GM19099 (cell line): ENCODE results near the gene TBX2.

Source experiments
- POLR2A ChIP-seq: IDR thresholded peaks from 3 replicates; pipeline ENCODE4 v1.6.1; 2011; ENCODE audit warnings: low read depth; ENCODE audit not compliant: insufficient read length; ENCODE audit errors: extremely low read depth

Gene TBX2

DNA sequence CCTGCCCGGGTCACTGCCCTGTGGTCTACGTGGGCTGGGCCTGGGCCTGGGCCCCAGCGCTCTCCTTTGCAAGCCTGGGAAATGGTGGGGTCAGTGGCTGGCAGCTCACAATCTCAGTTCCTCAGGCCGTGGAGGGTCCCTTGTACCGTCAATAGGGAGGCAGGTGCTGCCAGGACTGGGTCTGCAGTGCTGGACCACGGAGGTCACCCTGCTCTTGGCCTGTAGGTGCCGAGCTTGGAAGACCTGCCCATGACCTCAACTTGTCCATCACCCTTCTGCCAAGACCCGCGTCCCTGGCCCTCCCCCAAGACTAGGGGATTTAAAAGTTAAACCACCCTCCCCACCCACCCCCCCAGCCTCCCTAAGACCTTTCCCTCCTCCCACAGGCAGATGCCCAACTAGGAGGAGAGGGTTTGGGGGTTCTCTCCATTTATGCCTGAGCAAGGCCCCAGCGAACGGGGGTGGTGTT lies 2.5 kb downstream of the TBX2 start:
- TF ChIP-seq POLR2A: no peak

DNA sequence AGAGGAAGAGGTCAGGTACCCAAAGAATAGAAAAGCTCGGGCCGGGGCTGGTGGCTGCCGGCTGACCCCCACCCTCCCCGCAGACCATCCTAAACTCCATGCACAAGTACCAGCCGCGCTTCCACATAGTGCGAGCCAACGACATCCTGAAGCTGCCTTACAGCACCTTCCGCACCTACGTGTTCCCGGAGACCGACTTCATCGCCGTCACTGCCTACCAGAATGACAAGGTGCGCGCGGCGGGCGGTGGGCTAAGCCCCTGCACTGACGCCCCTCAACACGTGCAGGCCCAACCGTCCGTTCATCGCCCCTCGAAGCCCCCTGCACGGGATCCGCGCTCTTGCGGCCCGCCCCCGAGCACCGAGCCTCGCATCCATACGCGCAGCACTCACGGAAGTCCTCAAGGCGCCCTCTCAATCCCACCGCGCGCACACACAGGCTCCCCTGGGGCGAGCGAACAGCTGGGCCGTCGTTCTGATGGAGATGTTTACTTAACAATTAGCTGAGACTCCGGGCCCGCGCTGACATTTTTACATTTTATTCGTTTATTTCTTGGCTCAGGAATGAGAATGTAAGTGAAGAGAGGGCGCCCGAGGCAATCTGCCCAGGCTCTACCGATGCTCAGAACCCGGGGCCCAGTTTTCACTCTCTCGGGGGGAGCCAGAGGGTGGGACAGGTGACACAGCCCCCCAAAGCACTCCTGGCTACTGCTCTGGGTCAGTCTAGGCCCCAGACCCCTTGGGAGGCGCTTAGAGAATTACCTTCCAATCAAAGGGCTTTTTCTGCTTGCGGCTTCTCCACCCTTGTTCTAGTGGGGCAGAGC lies 3.5 kb downstream of the TBX2 start:
- TF ChIP-seq POLR2A: no peak

DNA sequence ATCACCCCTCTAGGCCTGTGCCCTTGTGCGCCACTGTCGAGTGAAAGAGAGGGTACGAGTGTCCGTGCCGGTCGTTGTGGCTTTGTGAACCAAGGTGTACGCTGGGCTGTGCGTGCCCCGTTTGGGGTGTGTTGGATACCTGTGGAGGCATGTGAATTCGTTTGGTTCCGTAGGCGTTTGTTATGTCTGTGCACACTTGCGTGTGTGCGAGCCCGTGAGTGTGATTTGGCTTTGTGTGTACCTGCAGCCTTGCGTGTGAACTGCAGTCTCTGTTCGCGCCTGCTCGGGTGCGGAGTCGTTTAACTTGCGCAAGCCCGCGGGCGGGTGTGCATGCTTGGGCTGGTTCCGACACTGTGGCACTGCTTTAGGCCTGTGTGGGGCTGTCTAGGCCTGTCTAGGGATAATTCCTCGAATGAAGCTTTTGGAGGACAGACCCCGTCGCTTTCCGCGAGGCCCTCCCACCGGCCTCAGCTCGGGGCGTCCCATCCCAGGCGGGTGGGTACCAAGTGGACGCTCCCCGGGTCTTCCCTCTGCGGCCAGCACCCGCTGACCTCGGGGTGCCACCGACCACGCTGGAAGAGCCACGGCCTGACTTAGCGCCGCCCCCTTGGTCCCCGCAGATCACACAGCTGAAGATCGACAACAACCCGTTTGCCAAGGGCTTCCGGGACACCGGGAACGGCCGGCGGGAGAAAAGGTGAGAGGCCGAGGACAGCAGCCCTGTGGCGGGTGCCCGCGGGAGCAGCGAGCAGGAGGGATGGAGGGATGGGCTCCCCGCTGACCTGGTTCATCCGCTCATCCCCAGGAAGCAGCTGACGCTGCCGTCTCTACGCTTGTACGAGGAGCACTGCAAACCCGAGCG lies 4.4 kb downstream of the TBX2 start:
- no peak for TF ChIP-seq POLR2A

DNA sequence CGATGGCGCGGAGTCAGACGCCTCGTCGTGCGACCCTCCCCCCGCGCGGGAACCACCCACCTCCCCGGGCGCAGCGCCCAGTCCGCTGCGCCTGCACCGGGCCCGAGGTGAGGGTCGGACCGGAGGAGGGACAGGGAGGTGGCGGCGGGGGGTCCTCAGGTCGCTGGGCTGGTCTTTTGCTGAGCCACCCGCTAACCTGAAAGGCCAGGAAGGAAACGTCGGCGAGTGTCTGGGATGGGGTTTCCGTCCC lies 4.9 kb downstream of the TBX2 start:
- no peak for TF ChIP-seq POLR2A

DNA sequence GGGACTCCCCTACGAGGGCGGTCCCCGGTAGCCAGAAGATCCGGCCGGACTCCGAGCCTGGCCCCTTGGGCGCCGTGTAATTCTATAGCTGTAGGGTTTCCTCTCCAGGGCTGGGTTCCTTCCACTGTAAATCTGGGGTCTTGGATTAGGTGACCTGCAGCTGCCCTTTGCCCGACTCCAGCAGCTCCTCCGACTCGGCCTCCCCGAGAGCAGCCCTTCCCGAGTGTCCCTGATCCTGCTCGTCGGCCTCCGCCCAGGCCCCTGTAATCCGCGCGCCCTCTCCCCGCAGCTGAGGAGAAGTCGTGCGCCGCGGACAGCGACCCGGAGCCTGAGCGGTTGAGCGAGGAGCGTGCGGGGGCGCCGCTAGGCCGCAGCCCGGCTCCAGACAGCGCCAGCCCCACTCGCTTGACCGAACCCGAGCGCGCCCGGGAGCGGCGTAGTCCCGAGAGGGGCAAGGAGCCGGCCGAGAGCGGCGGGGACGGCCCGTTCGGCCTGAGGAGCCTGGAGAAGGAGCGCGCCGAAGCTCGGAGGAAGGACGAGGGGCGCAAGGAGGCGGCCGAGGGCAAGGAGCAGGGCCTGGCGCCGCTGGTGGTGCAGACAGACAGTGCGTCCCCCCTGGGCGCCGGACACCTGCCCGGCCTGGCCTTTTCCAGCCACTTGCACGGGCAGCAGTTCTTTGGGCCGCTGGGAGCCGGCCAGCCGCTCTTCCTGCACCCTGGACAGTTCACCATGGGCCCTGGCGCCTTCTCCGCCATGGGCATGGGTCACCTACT lies 5.5 kb downstream of the TBX2 start:
- TF ChIP-seq POLR2A: no peak

DNA sequence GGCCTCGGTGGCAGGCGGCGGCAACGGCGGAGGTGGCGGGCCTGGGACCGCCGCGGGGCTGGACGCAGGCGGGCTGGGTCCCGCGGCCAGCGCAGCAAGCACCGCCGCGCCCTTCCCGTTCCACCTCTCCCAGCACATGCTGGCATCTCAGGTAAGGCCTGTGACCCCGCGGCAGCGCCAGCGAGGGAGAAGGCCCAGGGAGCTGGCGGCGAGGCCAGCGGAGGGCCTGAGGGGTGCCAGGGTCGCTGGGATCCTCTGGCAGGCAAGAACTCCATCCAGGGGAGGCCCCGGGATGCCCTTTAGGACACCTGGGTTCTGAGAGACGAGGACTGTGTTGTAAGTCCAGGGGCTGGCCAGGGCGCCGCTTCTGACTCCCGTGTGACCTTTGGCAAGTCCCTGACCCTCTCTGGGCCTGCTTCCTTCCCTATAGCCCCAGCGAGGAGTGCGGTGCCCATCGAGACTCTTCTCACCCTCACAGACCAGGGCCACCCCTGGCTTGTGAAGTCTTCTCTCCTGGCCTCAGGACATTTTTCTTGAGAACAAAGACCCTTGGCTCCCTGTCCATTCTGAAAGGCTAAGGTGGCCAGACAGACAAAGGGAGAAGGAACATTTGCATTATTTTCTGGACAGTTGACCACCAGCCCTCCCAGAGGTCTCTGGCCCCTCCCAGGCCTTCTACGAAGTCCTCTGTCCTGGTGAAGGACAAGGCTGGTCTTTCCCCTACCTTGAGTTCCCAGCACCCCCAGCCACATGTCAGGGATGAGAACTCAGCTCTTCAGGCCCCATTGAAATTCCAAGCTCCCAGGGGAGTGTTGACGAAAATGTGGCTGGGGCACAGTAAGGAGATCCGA lies 6.3 kb downstream of the TBX2 start:
- no peak for TF ChIP-seq POLR2A

DNA sequence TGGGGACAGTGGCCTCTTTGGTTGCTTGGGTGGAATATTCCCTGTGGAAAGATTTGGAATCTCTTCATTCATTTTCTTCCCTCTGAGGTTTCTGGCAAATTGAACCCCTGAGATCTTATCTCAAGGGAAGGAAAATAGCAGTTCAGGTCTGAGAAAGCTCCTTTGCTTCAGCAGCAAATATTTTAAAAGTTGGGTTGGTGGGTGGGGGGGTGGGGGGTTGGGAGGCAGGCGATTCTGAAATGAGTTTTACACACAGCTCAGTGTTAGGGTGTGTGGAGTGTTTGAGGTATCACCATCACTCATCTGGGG lies 6.8 kb downstream of the TBX2 start:
- TF ChIP-seq POLR2A: no peak

DNA sequence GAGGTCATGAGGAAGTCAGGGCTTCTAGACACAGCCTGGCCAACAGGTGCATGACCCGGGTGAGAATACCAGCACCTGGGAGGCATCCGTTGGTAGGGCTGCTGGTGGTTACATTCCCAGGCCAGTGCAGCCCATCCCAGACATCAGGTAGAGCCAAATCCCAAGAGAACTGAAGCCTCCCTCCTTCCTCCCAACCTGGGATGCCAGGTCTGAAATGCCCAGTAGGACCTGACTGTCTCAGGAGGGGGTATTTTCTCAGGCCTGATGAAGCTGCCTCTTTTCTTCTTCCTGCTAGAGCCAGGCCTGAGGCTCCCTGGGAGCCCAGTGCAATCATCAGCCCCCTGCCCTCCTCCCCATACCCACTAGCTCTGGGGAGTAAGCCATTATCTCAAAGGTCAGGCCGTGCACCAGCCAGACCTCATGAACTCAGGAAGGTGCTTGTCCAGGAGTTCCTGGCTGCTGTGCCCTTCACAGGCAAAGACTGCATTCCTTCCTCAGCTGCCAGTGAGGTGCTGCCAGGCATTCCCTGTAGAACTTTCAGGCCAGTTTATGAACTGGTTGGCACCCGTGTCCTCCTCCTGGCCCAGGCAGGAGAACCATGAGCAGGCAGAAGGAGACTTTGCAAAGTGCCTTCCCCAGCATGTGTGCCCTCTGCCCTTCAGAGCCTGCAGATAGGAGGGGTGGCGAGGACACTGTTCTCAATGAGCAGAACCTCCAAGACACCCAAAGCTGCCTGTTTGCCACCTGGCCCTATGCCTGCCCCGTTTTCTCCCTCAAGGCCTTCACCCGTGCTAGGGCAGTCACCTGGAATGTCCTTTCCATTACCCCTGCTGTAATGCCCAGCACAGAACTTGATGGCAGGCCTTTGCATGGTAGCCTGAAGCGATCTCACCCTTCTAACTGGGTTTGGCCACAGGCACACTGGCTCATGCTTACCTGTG lies 7.6 kb downstream of the TBX2 start:
- no peak for TF ChIP-seq POLR2A

DNA sequence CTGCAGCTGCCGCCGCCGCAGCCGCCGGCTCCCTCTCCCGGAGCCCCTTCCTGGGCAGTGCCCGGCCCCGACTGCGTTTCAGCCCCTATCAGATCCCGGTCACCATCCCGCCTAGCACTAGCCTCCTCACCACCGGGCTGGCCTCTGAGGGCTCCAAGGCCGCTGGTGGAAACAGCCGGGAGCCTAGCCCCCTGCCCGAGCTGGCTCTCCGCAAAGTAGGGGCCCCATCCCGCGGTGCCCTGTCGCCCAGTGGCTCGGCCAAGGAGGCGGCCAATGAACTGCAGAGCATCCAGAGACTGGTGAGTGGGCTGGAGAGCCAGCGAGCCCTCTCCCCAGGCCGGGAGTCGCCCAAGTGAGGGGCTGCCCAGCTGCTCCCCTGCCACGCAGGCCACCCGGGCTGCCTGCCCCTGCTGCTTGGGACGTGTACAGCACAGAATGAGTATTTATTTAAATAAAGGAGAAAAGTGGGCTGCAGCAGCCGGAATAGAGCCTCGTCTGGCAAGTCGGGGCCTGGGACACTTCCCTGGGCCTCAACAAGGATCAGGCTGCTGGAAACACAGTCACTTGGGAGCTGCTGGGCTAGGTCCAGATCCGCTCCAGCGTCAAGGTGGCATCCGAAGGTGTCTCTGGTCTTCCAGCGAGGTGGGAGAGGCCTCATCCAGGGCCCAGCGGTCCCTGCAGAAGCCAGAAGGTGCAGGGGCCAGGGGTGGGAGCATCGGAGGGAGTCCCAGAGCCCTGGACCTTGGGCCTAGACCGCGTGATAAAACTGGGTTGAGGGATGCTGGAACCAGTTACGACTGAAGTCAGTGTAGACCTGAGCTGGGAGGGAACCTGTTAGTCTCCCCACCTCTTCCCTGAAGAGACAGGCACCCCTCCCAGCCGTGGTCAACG lies 8.8 kb downstream of the TBX2 start:
- TF ChIP-seq POLR2A: no peak

DNA sequence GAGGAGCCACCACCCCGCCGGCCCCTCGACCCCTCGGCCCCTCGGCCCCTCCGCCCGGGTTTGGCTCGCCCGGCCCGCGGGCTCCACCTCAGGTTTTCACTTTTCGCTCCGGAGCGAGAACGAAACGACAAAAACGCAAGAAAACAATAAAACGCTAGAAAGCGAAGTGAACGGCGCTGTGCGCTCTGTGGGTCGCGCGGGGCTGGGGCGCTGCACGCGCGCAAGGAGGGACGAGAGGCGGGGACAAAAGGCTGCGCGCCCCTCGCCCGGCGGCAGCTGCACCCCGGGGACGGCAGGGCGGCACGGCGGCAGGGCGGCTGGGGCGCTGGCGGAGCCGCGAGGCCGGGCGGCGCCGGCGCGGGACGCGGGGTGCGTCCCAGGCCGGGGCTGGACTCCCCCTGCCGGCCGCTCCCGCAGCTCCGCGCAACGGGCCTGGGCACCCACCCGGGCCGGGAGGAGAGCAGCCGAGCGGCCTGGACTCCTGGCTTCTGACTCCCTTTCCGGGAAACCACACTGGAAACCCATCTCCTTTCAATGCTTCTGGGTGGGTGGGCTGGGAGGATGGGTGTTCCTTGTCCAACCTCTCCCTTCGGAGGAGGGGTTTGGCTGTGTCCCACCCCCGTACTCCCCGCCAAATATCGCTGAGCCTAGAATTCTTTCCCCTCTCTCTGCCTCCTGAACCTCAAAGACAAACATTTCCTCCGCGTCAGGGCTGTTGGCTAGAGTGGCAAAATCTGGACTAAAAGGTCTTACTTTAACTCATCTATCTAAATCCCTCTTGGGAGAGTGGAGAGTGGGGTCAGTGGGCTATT lies 9.9 kb downstream of the TBX2 start:
- TF ChIP-seq POLR2A: no peak

DNA sequence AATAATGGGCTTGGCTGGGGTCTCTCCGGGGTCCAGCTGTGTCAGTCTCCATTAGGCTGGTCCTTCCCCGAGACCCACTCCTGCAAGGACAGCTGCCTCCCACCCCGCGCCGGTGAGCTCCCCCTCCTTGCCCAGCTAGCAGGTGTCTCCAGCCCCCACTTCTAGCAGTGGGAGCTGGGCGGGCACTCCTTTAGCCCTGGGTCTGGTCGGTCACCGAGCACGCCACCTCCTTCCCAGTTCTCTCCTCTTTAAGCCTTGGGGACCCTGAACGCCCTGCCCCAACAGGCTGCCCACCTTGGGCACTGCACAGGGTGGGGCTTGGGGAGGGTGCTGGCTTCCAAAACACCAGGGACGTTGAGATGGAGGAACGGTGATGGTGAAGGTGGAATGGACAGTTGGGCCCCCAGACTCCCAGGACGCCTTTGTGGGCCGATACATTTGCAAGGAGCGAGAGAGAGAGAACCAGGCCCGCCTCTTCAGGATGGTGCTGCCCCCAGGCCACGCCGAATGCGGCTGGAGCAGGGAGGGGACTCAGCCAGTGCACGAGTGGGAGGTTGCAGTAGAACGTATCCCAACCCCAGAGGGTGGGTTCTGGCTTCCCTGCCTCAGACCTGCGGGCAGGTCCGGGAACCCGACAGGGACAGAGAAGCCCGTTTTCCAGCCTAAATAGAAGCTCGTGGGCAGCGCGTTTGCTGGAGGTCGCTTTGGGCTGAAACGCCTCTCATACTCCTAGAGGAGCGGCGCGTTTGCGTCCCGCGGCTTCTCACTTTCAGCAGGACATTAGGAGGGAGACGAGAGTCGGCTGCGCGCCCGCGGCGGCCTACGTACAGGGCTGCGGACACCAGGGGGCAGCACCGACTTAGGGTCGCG lies 10.7 kb downstream of the TBX2 start:
- no peak for TF ChIP-seq POLR2A
